Stimulated activated CD8-positive, alpha-beta memory T cell treated with anti-CD3 and anti-CD28 coated beads, Interleukin-7, amount 100 ng/mL, for 24 hours (primary cell): Measurements from ENCODE around the gene EEFSEC.

Experiments
- DNase-seq: peaks from one replicate; pipeline ENCODE4 v3.0.0-alpha.2; 2020; ENCODE audit warnings: low read depth

Gene EEFSEC

DNA sequence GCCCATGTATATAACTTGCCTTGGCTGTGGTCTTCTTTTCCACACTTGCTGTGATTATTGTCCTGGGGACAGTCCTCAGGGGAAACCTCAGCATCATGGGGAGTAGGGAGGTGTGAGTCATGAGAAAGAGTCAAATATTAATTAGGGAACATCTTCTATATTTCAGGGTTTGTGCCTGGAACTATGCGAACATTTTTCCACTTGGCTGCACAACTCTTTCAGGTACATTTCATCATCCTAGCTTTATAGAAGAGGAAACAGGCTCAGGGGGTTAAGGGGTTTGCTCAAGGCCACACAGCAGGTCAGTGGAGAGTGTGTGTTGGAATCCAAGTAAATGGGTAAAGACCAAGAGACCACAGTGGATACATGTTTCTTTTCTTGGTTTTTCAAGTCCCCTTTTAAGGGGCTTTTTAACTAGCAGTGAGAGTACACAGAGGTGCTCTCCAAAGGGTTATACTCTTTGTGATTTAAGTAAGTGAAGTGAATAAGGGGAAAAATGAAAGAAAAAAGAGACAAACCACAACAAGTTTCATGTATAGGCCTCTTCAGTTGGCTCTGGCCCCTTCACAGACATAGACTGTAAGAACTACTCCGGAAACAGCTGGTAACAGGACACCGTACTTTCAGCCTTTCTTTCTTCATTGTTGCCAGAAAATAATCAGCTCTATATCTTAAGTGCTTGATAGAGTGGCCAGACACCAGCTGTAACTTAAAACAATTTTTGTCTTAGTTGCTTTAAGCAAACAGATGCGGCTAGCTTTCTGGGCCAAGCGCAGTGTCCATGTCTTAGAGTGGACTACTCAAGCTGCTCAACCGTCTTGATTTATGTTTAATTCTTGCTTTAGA lies 64.6 kb downstream of the EEFSEC start:
- DNase-seq = no peak

DNA sequence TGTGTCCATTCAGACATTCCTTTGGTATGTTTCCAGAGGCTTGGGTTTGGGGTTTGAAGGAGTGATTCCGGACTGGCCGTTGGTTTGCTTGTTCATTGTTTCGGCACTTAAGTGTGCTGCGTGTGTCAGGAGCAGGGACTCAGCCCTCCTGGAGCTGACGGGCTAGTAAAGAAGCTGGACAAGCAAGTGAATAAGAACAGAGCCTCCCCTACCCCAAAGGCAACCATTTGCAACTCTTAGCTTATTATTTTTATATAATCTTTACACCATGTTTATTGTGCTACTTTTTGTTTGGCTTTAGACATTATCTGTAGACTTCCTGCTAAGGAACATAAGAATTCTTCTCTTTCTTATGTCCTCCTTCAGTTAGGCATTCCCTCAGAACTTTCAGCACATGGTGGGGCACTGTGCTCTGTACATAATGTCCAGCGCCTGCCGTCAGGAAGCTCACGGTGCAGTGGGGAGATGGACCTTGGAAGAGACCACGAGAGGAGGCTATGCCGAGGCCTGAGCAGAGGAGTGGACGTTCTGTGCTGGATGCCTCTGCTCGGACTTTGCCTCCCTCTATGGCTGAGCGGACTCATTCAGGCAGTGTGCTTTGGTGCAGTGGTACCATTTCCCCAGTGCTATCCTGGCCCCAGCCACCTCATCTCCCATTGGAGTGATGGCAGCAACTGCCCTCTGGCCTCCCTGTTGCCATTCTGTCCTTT lies 65.4 kb downstream of the EEFSEC start:
- DNase-seq = no peak

DNA sequence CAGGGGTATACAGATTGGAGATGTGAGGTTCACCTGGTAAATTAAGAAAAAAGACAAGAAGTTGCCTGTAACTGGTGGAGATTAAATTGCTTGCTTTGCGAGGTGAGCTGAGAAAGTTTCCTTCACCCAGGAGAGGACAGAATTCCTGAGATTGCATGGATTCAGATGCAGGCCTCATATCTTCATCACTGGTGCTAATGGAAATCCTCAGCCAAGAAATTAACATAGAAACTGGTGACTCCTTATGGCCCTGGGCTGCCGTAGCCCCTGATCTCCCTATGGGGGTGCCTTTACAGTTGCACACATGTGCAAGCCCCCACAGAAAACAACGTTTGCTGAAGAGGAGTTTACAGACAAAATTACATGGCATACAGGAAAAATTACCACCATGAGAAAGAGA lies 68.0 kb downstream of the EEFSEC start:
- DNase-seq = no peak

DNA sequence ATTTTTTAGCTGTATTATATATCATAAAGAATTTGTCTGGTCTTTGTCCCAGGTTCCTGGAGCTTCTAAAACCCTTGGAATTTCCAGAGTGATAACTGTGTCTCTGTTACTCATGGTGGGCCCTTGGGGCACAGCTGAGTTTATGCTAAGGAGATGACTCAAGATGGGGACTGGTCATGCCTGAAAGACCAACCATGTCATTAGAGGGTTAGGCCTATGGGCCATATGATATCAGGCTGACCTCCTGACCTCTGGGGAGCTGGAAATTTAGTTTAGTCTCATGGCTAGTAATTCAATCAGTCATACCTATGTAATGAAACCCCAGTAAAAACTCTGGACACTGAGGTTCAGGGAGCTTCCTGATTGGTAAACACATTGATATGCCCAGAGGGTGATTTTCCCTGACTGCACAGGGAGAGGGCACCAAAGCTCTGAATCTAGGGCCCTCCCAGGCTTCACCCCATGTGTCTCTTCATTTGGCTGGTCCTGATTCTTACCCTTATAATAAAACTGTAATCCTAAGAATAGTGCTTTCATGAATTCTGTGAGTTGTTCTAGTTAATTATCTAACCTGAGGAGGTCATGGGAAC lies 69.6 kb downstream of the EEFSEC start:
- no peak for DNase-seq

GRCh38 chr3:128226186-128226725 lies 73.0 kb downstream of the EEFSEC start:
- no peak for DNase-seq

- DNase-seq = no peak
Measured at GRCh38 chr3:128226795-128227395, 73.6 kb downstream of the EEFSEC start.

DNA sequence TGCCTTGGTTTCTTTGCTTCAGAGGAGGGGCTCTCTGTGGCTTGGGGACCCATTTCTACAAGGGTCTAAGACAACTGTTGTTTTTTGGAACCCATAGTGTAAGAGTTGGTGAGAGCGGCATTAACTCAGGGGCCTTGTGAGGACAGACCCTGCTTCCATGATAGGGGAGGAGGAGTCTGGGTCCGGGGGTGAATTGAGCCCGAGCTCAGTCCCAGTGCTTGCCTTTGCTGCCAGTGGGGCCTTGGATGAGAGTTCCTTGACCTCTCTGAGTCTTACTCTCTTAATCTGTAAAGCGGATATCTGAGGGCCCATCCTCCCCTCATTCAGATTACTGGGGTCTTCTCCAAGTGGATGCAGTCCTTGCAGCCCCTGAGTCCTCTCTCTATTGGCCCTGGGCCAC lies 74.2 kb downstream of the EEFSEC start:
- no peak for DNase-seq

DNA sequence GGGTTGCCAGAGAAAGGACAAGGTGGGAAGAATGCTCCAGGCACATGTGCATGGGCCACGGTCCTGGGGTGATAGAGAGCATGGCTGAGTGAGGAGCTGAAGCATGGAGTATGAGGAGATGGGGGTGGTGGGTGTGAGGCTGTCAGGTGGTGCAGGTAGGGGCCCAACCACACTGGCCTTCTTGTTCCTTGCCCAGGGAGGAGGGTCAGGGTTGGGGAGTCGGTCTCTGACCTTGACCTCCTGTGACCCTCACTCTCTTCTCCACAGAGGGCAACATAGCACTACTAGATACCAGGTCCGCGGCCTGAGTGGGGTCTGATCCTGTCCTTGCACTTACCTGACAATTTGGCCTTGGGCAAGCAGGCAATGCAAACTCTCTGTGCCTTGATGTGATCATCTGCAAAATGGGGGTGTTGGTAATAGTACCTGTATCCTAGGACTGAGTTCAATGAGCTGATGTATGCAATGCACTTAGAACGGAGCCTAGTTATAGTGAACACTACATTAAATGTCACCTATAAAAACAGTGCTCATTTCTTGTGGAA lies 75.2 kb downstream of the EEFSEC start:
- DNase-seq = no peak

- DNase-seq = no peak
Measured at GRCh38 chr3:128229106-128229857, 76.0 kb downstream of the EEFSEC start.

GRCh38 chr3:128231606-128232005 lies 78.3 kb downstream of the EEFSEC start:
- no peak for DNase-seq

- no peak for DNase-seq
Measured at GRCh38 chr3:128232376-128233178, 79.3 kb downstream of the EEFSEC start.

- no peak for DNase-seq
Measured at GRCh38 chr3:128235207-128235926, 82.1 kb downstream of the EEFSEC start.

DNA sequence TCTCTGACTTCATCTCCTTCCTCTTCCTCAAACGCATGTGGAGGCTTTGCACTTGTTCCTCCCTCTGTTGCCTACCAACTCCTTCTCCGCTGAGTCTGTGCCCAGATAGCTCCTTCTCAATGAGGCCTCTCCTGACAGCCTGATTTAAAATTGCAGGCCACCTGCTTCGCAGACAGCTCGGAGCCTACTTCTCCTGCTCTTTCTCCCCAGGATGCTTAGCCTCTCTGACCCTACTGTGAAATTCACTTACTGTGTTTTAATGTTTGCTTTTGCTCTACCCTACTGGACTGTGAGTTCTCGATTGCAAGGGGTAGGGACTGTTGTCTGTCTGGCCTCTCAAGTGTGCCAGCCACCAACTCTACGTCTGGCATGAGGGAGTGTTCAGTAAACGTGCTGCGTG lies 83.4 kb downstream of the EEFSEC start:
- no peak for DNase-seq

GRCh38 chr3:128237348-128238183 lies 84.3 kb downstream of the EEFSEC start:
- DNase-seq = no peak

- DNase-seq = no peak
Measured at GRCh38 chr3:128238184-128238489, 84.9 kb downstream of the EEFSEC start.

DNA sequence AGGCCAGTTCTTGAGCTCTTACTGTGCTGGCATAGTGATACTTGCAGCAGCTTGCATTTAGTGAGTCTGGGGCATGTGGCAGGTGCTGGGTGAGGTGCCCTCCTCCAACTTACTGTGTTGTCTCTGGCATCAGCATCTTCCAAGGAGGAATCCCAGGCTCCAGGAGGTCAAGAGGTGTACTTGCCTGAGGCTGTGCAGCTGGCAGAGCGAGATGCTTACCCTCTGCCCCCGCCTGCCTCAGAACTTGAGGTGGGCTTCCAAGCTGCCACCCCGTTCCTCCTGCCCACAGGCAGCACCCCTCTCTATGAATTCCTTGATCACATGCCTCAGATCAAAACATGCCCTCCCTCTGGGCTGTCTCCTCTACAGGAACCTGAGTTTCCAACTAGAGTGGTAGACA lies 86.0 kb downstream of the EEFSEC start:
- no peak for DNase-seq

GRCh38 chr3:128240232-128240631 lies 87.0 kb downstream of the EEFSEC start:
- DNase-seq = no peak

GRCh38 chr3:128241741-128242140 lies 88.5 kb downstream of the EEFSEC start:
- DNase-seq = no peak
